Smooth muscle cell (in vitro differentiated cells): ENCODE results near the gene ZGPAT. TPM values are rescaled to one million over a fixed set of nuclear protein-coding genes. Genes with fewer than 3 reads are reported as not detected.
A peak's percentile ranks its signal among the peaks of the same experiment; 100 is the strongest.

Source experiments
- DNase-seq: peaks from one replicate; lab custom pipeline; 2025; ENCODE audit not compliant: unreplicated experiment; lab: John Stamatoyannopoulos, UW
- H2AFZ ChIP-seq: fragments of 200-600 bp; sonication (generic); 2 replicates; pipeline ENCODE4 v1.6.0; 2016; ENCODE audit warnings: antibody characterized with exemption, low read depth, mild to moderate bottlenecking
- H3F3A ChIP-seq: fragments of 200-600 bp; sonication (generic); 2 replicates; pipeline ENCODE4 v1.6.0; 2017; ENCODE audit warnings: antibody characterized with exemption, low read depth
- H3K27ac ChIP-seq: fragments of 200-600 bp; sonication (generic); 2 replicates; pipeline ENCODE4 v1.5.1; 2016; ENCODE audit warnings: low read depth, mild to moderate bottlenecking
- H3K27me3 ChIP-seq: fragments of 200-600 bp; sonication (generic); 2 replicates; pipeline ENCODE4 v1.6.1; 2016; ENCODE audit warnings: low read depth, mild to moderate bottlenecking
- H3K36me3 ChIP-seq: fragments of 200-600 bp; sonication (generic); 2 replicates; pipeline ENCODE4 v1.5.1; 2016; ENCODE audit warnings: low read depth
- H3K4me1 ChIP-seq: fragments of 200-600 bp; sonication (generic); 2 replicates; pipeline ENCODE4 v1.5.1; 2016; ENCODE audit warnings: low read depth
- H3K4me2 ChIP-seq: fragments of 200-600 bp; sonication (generic); 2 replicates; pipeline ENCODE4 v1.6.0; 2016; ENCODE audit warnings: mild to moderate bottlenecking
- H3K4me3 ChIP-seq: fragments of 200-600 bp; sonication (generic); 2 replicates; pipeline ENCODE4 v1.5.1; 2016; ENCODE audit warnings: mild to moderate bottlenecking
- H3K79me2 ChIP-seq: fragments of 200-600 bp; sonication (generic); 2 replicates; pipeline ENCODE4 v1.6.0; 2016; ENCODE audit warnings: low read depth, mild to moderate bottlenecking
- H3K9ac ChIP-seq: fragments of 200-600 bp; sonication (generic); 2 replicates; pipeline ENCODE4 v1.6.0; 2016; ENCODE audit warnings: low read depth
- H3K9me3 ChIP-seq: fragments of 200-600 bp; sonication (generic); replicated peaks from 2 replicates; pipeline ENCODE4 v1.5.1; 2016; ENCODE audit warnings: low read depth
- H4K20me1 ChIP-seq: fragments of 200-600 bp; sonication (generic); 2 replicates; pipeline ENCODE4 v1.6.0; 2016; ENCODE audit warnings: low read depth
- CTCF ChIP-seq: fragments of 200-600 bp; sonication (generic); IDR thresholded peaks from 2 replicates; pipeline ENCODE4 v1.5.1; 2017; ENCODE audit warnings: borderline replicate concordance, mild to moderate bottlenecking, antibody characterized with exemption; ENCODE audit not compliant: insufficient read depth, poor library complexity, severe bottlenecking
- WGBS: methylation state at CpG from one replicate; pipeline ENCODE4 v1.1.7; 2016; ENCODE audit warnings: low lambda C conversion rate; 5-methylcytosine and 5-hydroxymethylcytosine counted together
- polyA plus RNA-seq: library from polyadenylated mRNA; unstranded; fragments of >200 nt; fragmentation: Nextera tagmentation; extraction: Ambion mirVana; gene quantifications from 2 replicates; pipeline ENCODE4 v1.2.1, GENCODE V29; 2016
- total RNA-seq: library from RNA; depleted of rRNA; stranded (reverse); fragments of >200 nt; gene quantifications from 2 replicates; pipeline ENCODE4 v1.2.3, GENCODE V29; 2014

ZGPAT gene
- total and polyA plus RNA-seq, 2 experiments from 2014 or later = 13.8 to 32.3 TPM

- Histone ChIP-seq H3K4me2 (no peak overlapping the region), H3K79me2 (no peaks in the 10 kb centered on the region), H3K4me1 (peaks cover 20% of the 10 kb centered on the region), H3K27me3 (no peaks in the 10 kb centered on the region), H3K36me3 (no peaks in the 10 kb centered on the region), H3K9me3 (no peaks in the 10 kb centered on the region), H3F3A (no peaks in the 10 kb centered on the region), H4K20me1 (no peaks in the 10 kb centered on the region), H2AFZ (no peak overlapping the region), H3K27ac (no peak overlapping the region), H3K4me3 (no peak overlapping the region), H3K9ac (no peak overlapping the region)
- no peak for TF ChIP-seq CTCF
- WGBS = 95% methylated on average over 36 of the region's 37 CpGs
- DNase-seq = no peak
Measured at GRCh38 chr20:63694584-63695423, 13.0 kb upstream of the ZGPAT start.

GRCh38 chr20:63695424-63696305, 12.2 kb upstream of the ZGPAT start:
- Histone ChIP-seq H3K36me3 (no peaks in the 10 kb centered on the region), H3F3A (no peaks in the 10 kb centered on the region), H3K79me2 (no peaks in the 10 kb centered on the region), H2AFZ (no peak overlapping the region), H3K9ac (no peak overlapping the region), H3K9me3 (no peaks in the 10 kb centered on the region), H3K4me3 (no peak overlapping the region), H4K20me1 (no peaks in the 10 kb centered on the region), H3K4me1 (peaks cover 20% of the 10 kb centered on the region), H3K4me2 (no peak overlapping the region), H3K27ac (no peak overlapping the region), H3K27me3 (no peaks in the 10 kb centered on the region)
- WGBS = 89% methylated on average over 25 of the region's 25 CpGs
- TF ChIP-seq CTCF = no peak
- no peak for DNase-seq

- no peaks in the 10 kb centered on the region for H3K27me3 ChIP-seq
- no peak for TF ChIP-seq CTCF
- no peaks in the 10 kb centered on the region for H4K20me1 ChIP-seq
- no peak overlapping the region for H3K9ac ChIP-seq
- no peaks in the 10 kb centered on the region for H3K79me2 ChIP-seq
- H3F3A ChIP-seq = no peaks in the 10 kb centered on the region
- no peaks in the 10 kb centered on the region for H3K36me3 ChIP-seq
- H3K4me3 ChIP-seq = peak overlapping the region; percentile 43
- no peak overlapping the region for H3K27ac ChIP-seq
- no peak overlapping the region for H2AFZ ChIP-seq
- DNase-seq = no peak
- H3K9me3 ChIP-seq = no peaks in the 10 kb centered on the region
- peaks cover 20% of the 10 kb centered on the region for H3K4me1 ChIP-seq
- peak overlapping the region; percentile 83 for H3K4me2 ChIP-seq
- WGBS = 32% methylated on average over 4 of the region's 6 CpGs
Measured at GRCh38 chr20:63696306-63696627, 11.6 kb upstream of the ZGPAT start.
